Chondrocyte (in vitro differentiated cells): ENCODE measurements around the gene DIS3L2. TPM values are rescaled to one million over a fixed set of nuclear protein-coding genes. Genes with fewer than 3 reads are reported as not detected.
"Not testable (repeated sequence)": the region's sequence is repeated elsewhere in the genome, so short reads cannot be mapped to it uniquely, and the experiment has no call there.

ENCODE experiments used
- DNase-seq: peaks from one replicate; pipeline ENCODE4 v3.0.0; 2021; ENCODE audit warnings: mixed read lengths, low spot score
- H3K27ac Mint-ChIP-seq: one replicate; pipeline ENCODE4 v1.8.0; 2021; ENCODE audit warnings: mild to moderate bottlenecking, moderate library complexity, mixed read lengths; ENCODE audit not compliant: unreplicated experiment
- H3K27me3 Mint-ChIP-seq: 2 replicates; pipeline ENCODE4 v1.8.0; 2021; ENCODE audit warnings: low read depth, mixed read lengths
- H3K36me3 Mint-ChIP-seq: 2 replicates; pipeline ENCODE4 v1.8.0; 2021; ENCODE audit warnings: low read depth, mixed read lengths
- H3K4me1 Mint-ChIP-seq: 2 replicates; pipeline ENCODE4 v1.8.0; 2021; ENCODE audit warnings: low read depth, mild to moderate bottlenecking, mixed read lengths
- H3K4me3 Mint-ChIP-seq: one replicate; pipeline ENCODE4 v1.8.0; 2021; ENCODE audit warnings: mild to moderate bottlenecking, moderate library complexity, mixed read lengths; ENCODE audit not compliant: unreplicated experiment
- H3K9me3 Mint-ChIP-seq: 2 replicates; pipeline ENCODE4 v1.8.0; 2021; ENCODE audit warnings: low read depth, mixed read lengths
- total RNA-seq: library from RNA; stranded (reverse); gene quantifications from 3 replicates; pipeline ENCODE4 v1.2.1, GENCODE V29; 2021
- TF ChIP-seq, protein P1 (sequence below): fragments of 200-600 bp; sonication (generic); IDR thresholded peaks from 2 replicates; pipeline ENCODE4 v1.5.0; 2021; ENCODE audit warnings: antibody characterized with exemption, mild to moderate bottlenecking, moderate library complexity

DIS3L2 gene
- total RNA-seq, 1 donor from 2014 or later, result 17.5 TPM

DNA sequence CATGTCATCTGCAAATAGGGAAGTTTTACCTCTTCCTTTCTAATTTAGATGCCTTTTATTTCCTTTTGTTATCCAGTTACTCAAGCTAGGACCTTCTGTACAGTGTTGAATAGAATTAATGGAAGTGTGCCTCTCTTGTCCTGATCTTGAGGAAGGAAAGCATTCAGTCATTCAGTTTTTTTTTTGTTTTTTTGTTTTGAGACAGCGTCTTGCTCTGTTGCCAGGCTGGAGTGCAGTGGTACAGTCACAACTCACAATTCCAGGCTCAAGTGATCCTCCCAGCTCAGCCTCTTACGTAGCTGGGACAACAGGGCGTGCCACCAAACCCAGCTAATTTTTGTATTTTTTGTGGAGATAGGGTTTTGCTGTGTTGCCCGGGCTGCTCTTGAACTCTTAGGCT is 213.1 kb downstream of the DIS3L2 start:
- no peaks in the 10 kb centered on the region for H3K27me3 Mint-ChIP-seq
- peaks cover 6% of the 10 kb centered on the region for H3K4me1 Mint-ChIP-seq
- H3K27ac Mint-ChIP-seq, result no peak overlapping the region
- no peak overlapping the region for H3K4me3 Mint-ChIP-seq
- TF ChIP-seq, protein P1, sequence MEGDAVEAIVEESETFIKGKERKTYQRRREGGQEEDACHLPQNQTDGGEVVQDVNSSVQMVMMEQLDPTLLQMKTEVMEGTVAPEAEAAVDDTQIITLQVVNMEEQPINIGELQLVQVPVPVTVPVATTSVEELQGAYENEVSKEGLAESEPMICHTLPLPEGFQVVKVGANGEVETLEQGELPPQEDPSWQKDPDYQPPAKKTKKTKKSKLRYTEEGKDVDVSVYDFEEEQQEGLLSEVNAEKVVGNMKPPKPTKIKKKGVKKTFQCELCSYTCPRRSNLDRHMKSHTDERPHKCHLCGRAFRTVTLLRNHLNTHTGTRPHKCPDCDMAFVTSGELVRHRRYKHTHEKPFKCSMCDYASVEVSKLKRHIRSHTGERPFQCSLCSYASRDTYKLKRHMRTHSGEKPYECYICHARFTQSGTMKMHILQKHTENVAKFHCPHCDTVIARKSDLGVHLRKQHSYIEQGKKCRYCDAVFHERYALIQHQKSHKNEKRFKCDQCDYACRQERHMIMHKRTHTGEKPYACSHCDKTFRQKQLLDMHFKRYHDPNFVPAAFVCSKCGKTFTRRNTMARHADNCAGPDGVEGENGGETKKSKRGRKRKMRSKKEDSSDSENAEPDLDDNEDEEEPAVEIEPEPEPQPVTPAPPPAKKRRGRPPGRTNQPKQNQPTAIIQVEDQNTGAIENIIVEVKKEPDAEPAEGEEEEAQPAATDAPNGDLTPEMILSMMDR, result no peak
- H3K36me3 Mint-ChIP-seq, result peaks cover 9% of the 10 kb centered on the region
- no peak for DNase-seq
- H3K9me3 Mint-ChIP-seq, result peaks cover 6% of the 10 kb centered on the region

DNA sequence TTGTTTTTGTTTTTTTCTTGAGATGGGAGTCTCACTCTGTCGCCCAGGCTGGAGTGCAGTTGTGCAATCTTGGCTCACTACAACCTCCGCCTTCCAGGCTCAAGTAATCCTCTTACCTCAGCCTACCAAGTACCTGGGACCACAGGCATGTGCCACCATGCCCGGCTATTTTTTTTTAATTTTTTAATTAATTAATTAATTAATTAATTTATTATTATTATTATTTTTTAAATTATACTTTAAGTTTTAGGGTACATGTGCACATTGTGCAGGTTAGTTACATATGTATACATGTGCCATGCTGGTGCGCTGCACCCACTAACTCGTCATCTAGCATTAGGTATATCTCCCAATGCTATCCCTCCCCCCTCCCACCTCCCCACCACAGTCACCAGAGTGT is 215.1 kb downstream of the DIS3L2 start:
- H3K27ac Mint-ChIP-seq, H3K27me3 Mint-ChIP-seq, H3K36me3 Mint-ChIP-seq, H3K4me3 Mint-ChIP-seq, H3K9me3 Mint-ChIP-seq, H3K4me1 Mint-ChIP-seq, DNase-seq: not testable (repeated sequence)

DNA sequence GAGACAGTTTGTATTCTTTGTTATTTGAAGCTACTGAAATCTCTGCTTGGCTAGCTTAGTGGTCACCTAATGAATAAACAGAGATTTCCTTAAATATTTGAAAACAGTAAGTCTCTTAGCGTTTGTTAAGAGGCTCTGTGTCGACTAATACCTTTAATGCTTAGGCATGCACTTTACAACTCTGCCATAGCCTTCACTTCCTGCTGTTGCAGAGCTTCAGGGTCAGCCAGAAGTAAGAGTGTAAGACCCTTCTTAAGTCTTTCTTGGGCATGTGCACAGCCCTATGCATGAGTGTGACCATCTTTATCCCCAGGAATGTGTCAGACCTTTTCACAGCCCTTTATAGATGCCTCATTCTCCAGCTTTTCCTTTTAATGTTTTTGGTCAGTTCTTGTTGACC is 221.8 kb downstream of the DIS3L2 start:
- Mint-ChIP-seq H3K36me3 (peaks cover 20% of the 10 kb centered on the region), H3K4me3 (no peak overlapping the region)

DNA sequence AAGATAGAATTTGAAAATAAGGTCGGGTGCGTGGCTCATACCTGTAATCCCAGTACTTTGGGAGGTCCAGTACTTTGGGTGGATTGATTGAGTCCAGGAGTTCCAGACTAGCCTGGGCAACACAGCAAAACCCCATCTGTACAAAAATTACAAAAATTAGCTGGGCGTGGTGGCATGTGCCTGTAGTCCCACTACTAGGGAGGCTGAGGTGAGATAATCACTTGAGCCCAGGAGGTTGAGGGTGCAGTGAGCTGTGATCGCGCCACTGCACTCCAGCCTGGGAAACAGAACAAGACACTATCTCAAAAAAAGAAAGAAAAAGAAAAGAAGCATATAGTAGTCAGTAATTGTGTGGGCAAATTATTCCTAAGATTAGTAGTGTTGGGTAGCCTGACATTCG is 222.8 kb downstream of the DIS3L2 start:
- Mint-ChIP-seq H3K9me3 (peaks cover 16% of the 10 kb centered on the region), H3K36me3 (peaks cover 20% of the 10 kb centered on the region), H3K27me3 (no peaks in the 10 kb centered on the region), H3K4me1 (no peaks in the 10 kb centered on the region), H3K4me3 (no peak overlapping the region), H3K27ac (no peak overlapping the region)
- no peak for DNase-seq
- TF ChIP-seq, protein P1, result no peak

More for the DNA sequence above, 221.8 kb downstream of the DIS3L2 start:
- DNase-seq, result no peak
- Mint-ChIP-seq H3K27ac (no peak overlapping the region), H3K9me3 (peaks cover 16% of the 10 kb centered on the region), H3K4me1 (no peaks in the 10 kb centered on the region), H3K27me3 (no peaks in the 10 kb centered on the region)
- TF ChIP-seq, protein P1, result no peak

DNA sequence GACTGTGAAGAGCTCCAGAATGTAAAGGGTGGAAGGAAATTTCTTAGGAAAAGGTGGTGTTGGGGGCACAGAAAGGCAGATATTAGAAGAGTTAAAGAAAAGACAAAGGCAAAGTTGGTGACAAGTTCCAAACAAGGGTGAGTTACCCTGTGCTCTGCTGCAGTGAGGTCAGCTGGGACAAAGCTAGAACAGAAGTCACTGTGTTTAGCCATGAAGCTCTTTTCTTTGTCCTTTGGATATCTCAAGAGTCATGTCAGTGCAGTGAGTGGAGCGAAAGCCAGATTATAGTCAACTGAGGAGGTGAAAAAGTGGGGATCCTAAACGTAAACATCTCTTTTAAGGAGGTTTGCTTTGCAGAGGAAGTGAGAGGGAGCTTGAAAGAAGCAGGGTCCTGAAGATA is 229.3 kb downstream of the DIS3L2 start:
- DNase-seq, result no peak
- H3K9me3 Mint-ChIP-seq, result peaks cover 18% of the 10 kb centered on the region
- no peak overlapping the region for H3K4me3 Mint-ChIP-seq
- peaks cover 13% of the 10 kb centered on the region for H3K36me3 Mint-ChIP-seq
- H3K27me3 Mint-ChIP-seq, result no peaks in the 10 kb centered on the region
- H3K4me1 Mint-ChIP-seq, result no peaks in the 10 kb centered on the region
- TF ChIP-seq, protein P1, result no peak
- no peak overlapping the region for H3K27ac Mint-ChIP-seq

DNA sequence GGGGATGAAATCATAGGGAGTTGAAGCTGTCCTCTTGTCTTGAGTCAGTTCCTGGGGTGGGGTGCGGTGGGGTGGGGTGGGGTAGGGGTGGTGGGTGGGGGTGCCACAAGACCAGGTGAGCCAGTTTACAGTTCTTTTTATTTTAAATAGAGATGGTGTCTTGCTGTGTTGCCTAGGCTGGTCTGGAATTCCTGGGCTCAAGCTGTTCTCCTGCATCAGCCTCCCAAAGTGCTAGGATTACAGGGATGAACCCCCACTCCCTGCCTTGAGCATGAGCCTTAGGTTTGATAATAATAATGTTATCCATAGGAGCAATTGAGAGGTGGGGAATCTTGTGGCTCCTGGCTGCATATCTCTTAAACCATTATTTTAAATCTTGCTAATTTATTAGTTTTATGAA is 234.0 kb downstream of the DIS3L2 start:
- Mint-ChIP-seq H3K36me3 (peaks cover 10% of the 10 kb centered on the region), H3K27ac (no peak overlapping the region), H3K4me3 (no peak overlapping the region), H3K9me3 (peaks cover 9% of the 10 kb centered on the region), H3K27me3 (no peaks in the 10 kb centered on the region), H3K4me1 (peaks cover 5% of the 10 kb centered on the region)
- TF ChIP-seq, protein P1, result no peak
- DNase-seq, result no peak
